ENCODE results near the gene ZNF460. TPM values are rescaled to one million over a fixed set of nuclear protein-coding genes. Genes with fewer than 3 reads are reported as not detected.

ZNF460 gene
- polyA plus RNA-seq, 2 of the 4 experiments (the other 2 are of a cell fraction): 0.50 to 16.1 TPM

- Histone ChIP-seq H3K4me2 (no peak overlapping the region), H3K9me3 (peaks cover 76% of the 10 kb centered on the region), H3K4me1 (no peaks in the 10 kb centered on the region), H3K27ac (no peak overlapping the region), H3K4me3 (no peak overlapping the region)
- CTCF ChIA-PET: no interaction called here
- POLR2A ChIA-PET: interaction anchor here (0.7 kb wide), 1 partner anchor 524 kb away, joined by 3 read pairs; no protein-coding TSS in a partner anchor
- TF ChIP-seq CTCF (IDR thresholded peaks at IDR 0.05) (no peak), E2F6 (IDR thresholded peaks at IDR 0.05; ENCODE audit: borderline replicate concordance, low read depth) (no peak), HOXB5 (CRISPR knock-in tag; IDR thresholded peaks at IDR 0.05) (no peak), RNF2 (IDR thresholded peaks at IDR 0.05; ENCODE audit: borderline replicate concordance, low read depth) (no peak), FOXS1 (CRISPR knock-in tag; IDR thresholded peaks at IDR 0.05) (no peak), RAD21 (conservative IDR thresholded peaks at IDR 0.05 in 1 of 2, IDR thresholded peaks at IDR 0.05 in 1 of 2) (no peak), FOSB (CRISPR knock-in tag; IDR thresholded peaks at IDR 0.05) (no peak), JUN (IDR thresholded peaks at IDR 0.05) (no peak), NR3C1 (IDR thresholded peaks at IDR 0.05) (no peak), CHD4 (IDR thresholded peaks at IDR 0.05; ENCODE audit: borderline replicate concordance) (no peak), HES2 (IDR thresholded peaks at IDR 0.05) (no peak), NFE2L2 (conservative IDR thresholded peaks at IDR 0.05; ENCODE audit: low read length) (no peak), GATA3 (IDR thresholded peaks at IDR 0.05; ENCODE audit: borderline replicate concordance) (no peak), NPAS2 (CRISPR knock-in tag; IDR thresholded peaks at IDR 0.05; ENCODE audit: borderline replicate concordance) (no peak), ZNF302 (CRISPR knock-in tag; IDR thresholded peaks at IDR 0.05) (no peak)
- WGBS (ENCODE audit: missing lambda C conversion rate): 75% methylated on average over 4 of the region's 4 CpGs
- peak; percentile 39 to 49; a peak in 2 of 6 replicates for ATAC-seq
- no peak for DNase-seq (ENCODE audit: low read depth in 1 of 2, low spot score in 1 of 2)
- FAIRE-seq: peak; percentile 59
These were observed 10.6 kb upstream of the ZNF460 start for GRCh38 chr19:57269515-57270250.

- Histone ChIP-seq H3K4me3 (no peak overlapping the region), H3K9me3 (peaks cover 68% of the 10 kb centered on the region), H3K4me1 (no peaks in the 10 kb centered on the region), H3K27ac (no peak overlapping the region), H3K4me2 (no peak overlapping the region)
- 88% methylated on average over 8 of the region's 8 CpGs for WGBS (ENCODE audit: missing lambda C conversion rate)
- no peak for FAIRE-seq
- DNase-seq (ENCODE audit: low read depth in 1 of 2, low spot score in 1 of 2): no peak
- POLR2A ChIA-PET: no interaction called here
- TF ChIP-seq NPAS2 (CRISPR knock-in tag; IDR thresholded peaks at IDR 0.05; ENCODE audit: borderline replicate concordance) (no peak), RFX5 (IDR thresholded peaks at IDR 0.05) (no peak)
- CTCF ChIA-PET: no interaction called here
- ATAC-seq: no peak
These were observed 9.0 kb upstream of the ZNF460 start for GRCh38 chr19:57271280-57271679.

- WGBS (ENCODE audit: missing lambda C conversion rate): 45% methylated on average over 1 of the region's 1 CpG
- FAIRE-seq: no peak
These were observed 7.3 kb upstream of the ZNF460 start for GRCh38 chr19:57273014-57273413.

More at GRCh38 chr19:57273014-57273413, 7.3 kb upstream of the ZNF460 start:
- Histone ChIP-seq H3K4me2 (no peak overlapping the region), H3K9me3 (peaks cover 62% of the 10 kb centered on the region), H3K27ac (no peak overlapping the region), H3K4me3 (no peak overlapping the region), H3K4me1 (no peaks in the 10 kb centered on the region)
- TF ChIP-seq RNF2 (IDR thresholded peaks at IDR 0.05; ENCODE audit: borderline replicate concordance, low read depth) (no peak), EP300 (IDR thresholded peaks at IDR 0.05) (no peak), HOXA7 (CRISPR knock-in tag; IDR thresholded peaks at IDR 0.05) (no peak), SMC3 (IDR thresholded peaks at IDR 0.05) (no peak)
- ChIA-PET POLR2A (no interaction called here), CTCF (interaction anchor here (1.1 kb wide), 1 partner anchor 30 kb away, joined by 3 read pairs; no protein-coding TSS in a partner anchor)
- DNase-seq (ENCODE audit: low read depth in 1 of 2, low spot score in 1 of 2): no peak
- ATAC-seq: no peak

All from A549 (cell line).